Stimulated activated CD4-positive, alpha-beta T cell treated with anti-CD3 and anti-CD28 coated beads, Interleukin-2, amount 100 ng/mL, for 4 hours (primary cell): ENCODE results near the gene SOX10.
"Not testable (repeated sequence)": the region's sequence is repeated elsewhere in the genome, so short reads cannot be mapped to it uniquely, and the experiment has no call there.

Source experiments
- DNase-seq: peaks from one replicate; pipeline ENCODE4 v3.0.0-alpha.2; 2020; ENCODE audit warnings: low read depth

Gene SOX10

GRCh38 chr22:37959231-37959825, 25.0 kb downstream of the SOX10 start:
- DNase-seq = no peak

GRCh38 chr22:37957232-37957631, 27.1 kb downstream of the SOX10 start:
- DNase-seq = no peak

GRCh38 chr22:37955825-37956397, 28.4 kb downstream of the SOX10 start:
- not testable (repeated sequence) for DNase-seq

GRCh38 chr22:37954686-37955085, 29.7 kb downstream of the SOX10 start:
- DNase-seq = no peak

- peak; percentile 94 for DNase-seq
These were observed 30.7 kb downstream of the SOX10 start, which contains the start of the genes C22orf23 and POLR2F for GRCh38 chr22:37953437-37954179. TSS of gene C22orf23 (minus strand) at chr22:37953601. CDS start at chr22:37953149, 452 bp downstream. TSS of gene POLR2F (plus strand) at chr22:37953699. CDS start at chr22:37953788, 89 bp downstream.

GRCh38 chr22:37953062-37953436, 31.3 kb downstream of the SOX10 start:
- DNase-seq = no peak

- not testable (repeated sequence) for DNase-seq
These were observed 31.7 kb downstream of the SOX10 start for GRCh38 chr22:37952629-37953028.

- DNase-seq = no peak
These were observed 33.0 kb downstream of the SOX10 start for GRCh38 chr22:37951305-37951704.

GRCh38 chr22:37947142-37947795, 37.1 kb downstream of the SOX10 start:
- DNase-seq = not testable (repeated sequence)

- DNase-seq = not testable (repeated sequence)
These were observed 39.9 kb downstream of the SOX10 start for GRCh38 chr22:37944423-37944822.

- no peak for DNase-seq
These were observed 40.5 kb downstream of the SOX10 start for GRCh38 chr22:37943825-37944198.

GRCh38 chr22:37943136-37943824, 41.1 kb downstream of the SOX10 start:
- no peak for DNase-seq

GRCh38 chr22:37942133-37942532, 42.2 kb downstream of the SOX10 start:
- no peak for DNase-seq

- no peak for DNase-seq
These were observed 43.5 kb downstream of the SOX10 start for GRCh38 chr22:37940698-37941376.

GRCh38 chr22:37933711-37934376, 50.5 kb downstream of the SOX10 start:
- peak; percentile 71 for DNase-seq

GRCh38 chr22:37932821-37933578, 51.4 kb downstream of the SOX10 start:
- DNase-seq = no peak

- no peak for DNase-seq
These were observed 52.0 kb downstream of the SOX10 start for GRCh38 chr22:37932401-37932800.

- no peak for DNase-seq
These were observed 52.4 kb downstream of the SOX10 start for GRCh38 chr22:37931893-37932389.

- no peak for DNase-seq
These were observed 53.4 kb downstream of the SOX10 start for GRCh38 chr22:37930952-37931440.
